Measurements from ENCODE around the gene LRRC28. TPM values are rescaled to one million over a fixed set of nuclear protein-coding genes. Genes with fewer than 3 reads are reported as not detected.

LRRC28 gene
- total RNA-seq, 1 donor from 2014 or later, result 22.9 TPM

DNA sequence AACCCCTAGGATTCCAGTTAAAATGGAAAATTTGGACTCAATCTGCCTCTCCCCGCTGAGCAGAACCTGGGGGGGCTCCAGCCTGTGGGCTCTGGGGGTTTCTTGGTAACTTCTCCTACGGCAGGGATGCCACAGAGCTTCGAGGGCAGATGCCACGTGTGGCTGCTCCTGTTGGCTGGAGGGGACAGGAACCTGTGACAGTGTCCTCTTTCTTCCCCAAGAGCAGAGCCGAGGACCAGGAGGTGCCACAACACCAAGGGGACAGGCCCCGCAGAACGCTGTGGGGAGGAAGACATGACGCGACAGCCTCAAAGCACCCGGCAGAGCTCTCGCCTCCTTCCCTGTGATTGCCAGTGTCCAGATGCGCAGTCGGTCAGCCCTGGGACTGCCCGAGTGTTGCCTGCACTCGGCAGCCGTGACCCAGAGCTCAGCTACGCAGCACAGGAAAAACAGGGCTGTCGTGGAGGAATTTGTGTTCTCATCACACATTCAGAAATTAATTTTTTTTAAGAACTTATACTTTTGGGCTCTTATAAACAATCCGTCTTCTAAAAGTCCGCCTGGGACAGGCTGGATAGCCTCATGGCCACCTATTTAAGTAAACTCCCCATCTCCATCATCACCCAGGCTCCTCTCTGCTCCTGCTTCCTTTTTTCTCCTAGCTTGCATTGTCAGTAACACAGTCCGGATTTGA lies 182.6 kb downstream of the LRRC28 start:
- H3K9me3 ChIP-seq (replicated peaks), result no peaks in the 10 kb centered on the region
- H3K4me1 ChIP-seq, result peaks cover 84% of the 10 kb centered on the region
- H3K4me3 ChIP-seq, result no peak overlapping the region
- intact Hi-C loops (cut with micrococcal nuclease), result no loop called here
- no peaks in the 10 kb centered on the region for H3K36me3 ChIP-seq
- H3K27me3 ChIP-seq (ENCODE audit: low read depth), result no peaks in the 10 kb centered on the region
- peak overlapping the region; percentile 79 for H3K27ac ChIP-seq (replicated peaks)
- no peak for TF ChIP-seq CTCF (IDR thresholded peaks at IDR 0.05; ENCODE audit: borderline replicate concordance)
- DNase-seq, result no peak

DNA sequence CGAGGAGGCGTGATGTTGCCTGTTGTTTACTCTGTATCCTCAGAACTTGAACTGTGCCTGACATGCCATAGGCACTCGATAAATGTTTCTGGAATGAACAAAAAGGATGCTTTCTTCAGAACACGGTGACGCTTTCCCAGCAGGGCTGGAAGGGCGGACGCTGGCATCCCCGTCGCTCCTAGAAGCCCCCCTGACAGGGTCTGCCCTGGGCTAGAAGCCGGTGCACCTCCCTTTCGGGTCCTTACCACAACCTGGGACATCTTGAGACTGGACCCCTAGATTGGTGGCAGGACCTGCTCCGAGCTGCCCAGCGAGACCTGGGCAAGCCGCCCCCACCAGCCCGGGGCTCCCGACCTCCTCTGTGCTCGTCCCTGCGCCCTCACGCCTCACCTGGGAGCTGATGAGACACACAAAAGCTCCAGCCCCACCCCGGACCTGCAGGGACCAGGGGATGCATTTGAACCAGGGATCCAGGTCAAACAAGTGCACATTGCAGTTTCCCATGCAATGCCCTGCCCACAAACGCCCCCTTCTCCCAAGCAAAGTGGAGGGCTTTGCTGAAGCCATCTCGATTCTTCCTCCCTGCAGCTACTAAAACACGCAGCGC lies 183.3 kb downstream of the LRRC28 start:
- no peaks in the 10 kb centered on the region for H3K36me3 ChIP-seq
- peak overlapping the region; percentile 79 for H3K27ac ChIP-seq (replicated peaks)
- no peak for TF ChIP-seq CTCF (IDR thresholded peaks at IDR 0.05; ENCODE audit: borderline replicate concordance)
- intact Hi-C loops (cut with micrococcal nuclease), result no loop called here
- no peak overlapping the region for H3K4me3 ChIP-seq
- H3K4me1 ChIP-seq, result peaks cover 90% of the 10 kb centered on the region
- H3K27me3 ChIP-seq (ENCODE audit: low read depth), result no peaks in the 10 kb centered on the region
- no peaks in the 10 kb centered on the region for H3K9me3 ChIP-seq (replicated peaks)
- no peak for DNase-seq

DNA sequence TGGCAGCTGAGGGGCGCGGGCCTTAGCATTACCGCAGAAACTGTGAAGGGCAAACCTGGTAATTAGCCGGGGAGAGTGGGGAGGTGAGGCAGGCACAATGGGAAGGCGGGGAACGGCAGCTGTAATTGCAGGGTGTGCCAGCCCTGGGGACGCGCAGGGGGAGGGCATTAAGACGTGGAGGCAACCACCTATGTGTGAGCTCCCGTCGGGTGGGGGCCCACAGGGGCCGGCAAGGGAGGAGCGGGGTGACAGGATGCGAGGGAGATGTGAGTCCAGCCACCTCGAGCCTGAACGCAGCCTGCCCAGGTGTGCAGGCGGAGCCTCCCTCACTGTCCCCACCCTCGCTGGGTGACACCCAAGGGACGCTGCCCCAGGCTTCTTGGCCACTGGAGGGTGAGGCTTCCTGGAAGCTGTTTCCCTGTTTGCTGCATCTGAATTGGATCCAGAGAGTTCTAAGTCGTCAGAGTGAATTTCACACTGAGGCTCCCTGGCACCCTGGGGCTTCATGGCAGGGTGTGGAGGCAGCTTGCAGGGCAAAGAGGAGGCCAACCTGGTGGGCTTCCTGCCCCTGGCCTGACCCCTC lies 183.9 kb downstream of the LRRC28 start:
- intact Hi-C loops (cut with micrococcal nuclease), result no loop called here
- no peak overlapping the region for H3K4me3 ChIP-seq
- no peak for TF ChIP-seq CTCF (IDR thresholded peaks at IDR 0.05; ENCODE audit: borderline replicate concordance)
- peak overlapping the region; percentile 79 for H3K27ac ChIP-seq (replicated peaks)
- H3K27me3 ChIP-seq (ENCODE audit: low read depth), result no peaks in the 10 kb centered on the region
- H3K4me1 ChIP-seq, result peaks cover 86% of the 10 kb centered on the region
- no peak for DNase-seq
- no peaks in the 10 kb centered on the region for H3K36me3 ChIP-seq
- no peaks in the 10 kb centered on the region for H3K9me3 ChIP-seq (replicated peaks)

- Histone ChIP-seq H3K4me3 (no peak overlapping the region), H3K4me1 (peaks cover 90% of the 10 kb centered on the region), H3K27me3 (ENCODE audit: low read depth) (no peaks in the 10 kb centered on the region), H3K27ac (replicated peaks) (peak overlapping the region; percentile 79), H3K9me3 (replicated peaks) (no peaks in the 10 kb centered on the region), H3K36me3 (no peaks in the 10 kb centered on the region)
- no peak for TF ChIP-seq CTCF (IDR thresholded peaks at IDR 0.05; ENCODE audit: borderline replicate concordance)
- intact Hi-C loops (cut with micrococcal nuclease), result no loop called here
- DNase-seq, result no peak
Measured at GRCh38 chr15:99435877-99436541, 184.7 kb downstream of the LRRC28 start.

GRCh38 chr15:99436542-99437314 lies 185.4 kb downstream of the LRRC28 start:
- intact Hi-C loops (cut with micrococcal nuclease), result no loop called here
- DNase-seq, result no peak

More at GRCh38 chr15:99436542-99437314, 185.4 kb downstream of the LRRC28 start:
- no peaks in the 10 kb centered on the region for H3K9me3 ChIP-seq (replicated peaks)
- no peak overlapping the region for H3K4me3 ChIP-seq
- TF ChIP-seq CTCF (IDR thresholded peaks at IDR 0.05; ENCODE audit: borderline replicate concordance), result no peak
- H3K36me3 ChIP-seq, result no peaks in the 10 kb centered on the region
- H3K4me1 ChIP-seq, result peaks cover 90% of the 10 kb centered on the region
- H3K27ac ChIP-seq (replicated peaks), result peak overlapping the region; percentile 80
- H3K27me3 ChIP-seq (ENCODE audit: low read depth), result no peaks in the 10 kb centered on the region

All from left ventricle myocardium inferior (tissue), 1 donor.